Activated T-helper 9 cell treated with anti-CD3 and anti-CD28 coated beads, Interleukin-2, amount 50 U/mL, for 16 hours (primary cell): Measurements from ENCODE around the gene POLR3E.
A peak's percentile ranks its signal among the peaks of the same experiment; 100 is the strongest.
"Not testable (repeated sequence)": the region's sequence is repeated elsewhere in the genome, so short reads cannot be mapped to it uniquely, and the experiment has no call there.

ENCODE experiments used
- DNase-seq: peaks from one replicate; pipeline ENCODE4 v3.0.0-alpha.2; 2020; ENCODE audit warnings: low read depth

The POLR3E gene

GRCh38 chr16:22292320-22292719, 4.9 kb upstream of the POLR3E start:
- no peak for DNase-seq

- DNase-seq: no peak
These were observed 3.8 kb upstream of the POLR3E start for GRCh38 chr16:22293137-22294106.

- DNase-seq: no peak
These were observed 740 bp upstream of the POLR3E start for GRCh38 chr16:22296225-22297113.

- DNase-seq: peak; percentile 49
These were observed 893 bp downstream of the POLR3E start for GRCh38 chr16:22297871-22298733.

GRCh38 chr16:22299036-22299435, 1.8 kb downstream of the POLR3E start:
- DNase-seq: no peak

- no peak for DNase-seq
These were observed 3.3 kb downstream of the POLR3E start for GRCh38 chr16:22300427-22301071.

- not testable (repeated sequence) for DNase-seq
These were observed 4.2 kb downstream of the POLR3E start for GRCh38 chr16:22301423-22301822.

GRCh38 chr16:22302776-22303363, 5.7 kb downstream of the POLR3E start:
- DNase-seq: no peak

GRCh38 chr16:22304411-22304810, 7.2 kb downstream of the POLR3E start:
- no peak for DNase-seq

- DNase-seq: no peak
These were observed 9.6 kb downstream of the POLR3E start for GRCh38 chr16:22306788-22307187.

GRCh38 chr16:22307838-22308237, 10.6 kb downstream of the POLR3E start:
- DNase-seq: no peak

GRCh38 chr16:22308824-22309520, 11.8 kb downstream of the POLR3E start:
- no peak for DNase-seq

- no peak for DNase-seq
These were observed 14.3 kb downstream of the POLR3E start for GRCh38 chr16:22311520-22311919.

GRCh38 chr16:22312897-22313781, 15.9 kb downstream of the POLR3E start:
- DNase-seq: no peak

GRCh38 chr16:22313876-22314470, 16.8 kb downstream of the POLR3E start:
- no peak for DNase-seq

GRCh38 chr16:22314661-22315626, 17.7 kb downstream of the POLR3E start:
- no peak for DNase-seq

- no peak for DNase-seq
These were observed 18.8 kb downstream of the POLR3E start for GRCh38 chr16:22315979-22316378.

GRCh38 chr16:22316411-22316811, 19.2 kb downstream of the POLR3E start:
- DNase-seq: no peak
